GM23338 (cell line): ENCODE results near the gene CABP4. TPM values are rescaled to one million over a fixed set of nuclear protein-coding genes. Genes with fewer than 3 reads are reported as not detected.
A peak's percentile ranks its signal among the peaks of the same experiment; 100 is the strongest.

ENCODE experiments used
- ATAC-seq: fragments of 200-7000 bp; cut with Tn5 transposase; 3 replicates; pipeline ENCODE4 v1.9.1; 2020
- DNase-seq: peaks from one replicate; pipeline ENCODE4 v3.0.0-alpha.2; 2015; ENCODE audit warnings: low spot score
- H2AFZ ChIP-seq: fragments of 200-600 bp; sonication (generic); 2 replicates; pipeline ENCODE4 v1.8.0; 2016; ENCODE audit warnings: antibody characterized with exemption, mild to moderate bottlenecking, moderate library complexity
- H3F3A ChIP-seq: fragments of 200-600 bp; sonication (generic); replicated peaks from 2 replicates; pipeline ENCODE4 v1.8.0; 2017; ENCODE audit warnings: antibody characterized with exemption, mixed run types, low read depth
- H3K27ac ChIP-seq: fragments of 200-600 bp; sonication (generic); 2 replicates; pipeline ENCODE4 v1.6.1; 2016; ENCODE audit warnings: low read depth
- H3K27me3 ChIP-seq: fragments of 200-600 bp; sonication (generic); 2 replicates; pipeline ENCODE4 v1.8.0; 2016; ENCODE audit warnings: mild to moderate bottlenecking, mixed run types, moderate library complexity; ENCODE audit not compliant: insufficient read depth
- H3K36me3 ChIP-seq: fragments of 200-600 bp; sonication (generic); 2 replicates; pipeline ENCODE4 v1.8.0; 2016; ENCODE audit warnings: mild to moderate bottlenecking; ENCODE audit not compliant: insufficient read depth
- H3K4me1 ChIP-seq: fragments of 200-600 bp; sonication (generic); 2 replicates; pipeline ENCODE4 v1.8.0; 2016; ENCODE audit warnings: mild to moderate bottlenecking, moderate library complexity; ENCODE audit not compliant: insufficient read depth
- H3K4me2 ChIP-seq: fragments of 200-600 bp; sonication (generic); 2 replicates; pipeline ENCODE4 v1.7.1; 2017; ENCODE audit warnings: mixed run types
- H3K4me3 ChIP-seq: fragments of 200-600 bp; sonication (generic); 2 replicates; pipeline ENCODE4 v1.6.1; 2016; ENCODE audit warnings: mixed run types
- H3K79me2 ChIP-seq: fragments of 200-600 bp; sonication (generic); replicated peaks from 2 replicates; pipeline ENCODE4 v1.8.0; 2017; ENCODE audit warnings: mild to moderate bottlenecking; ENCODE audit not compliant: insufficient read depth
- H3K9me2 ChIP-seq: fragments of 200-600 bp; sonication (generic); 2 replicates; pipeline ENCODE4 v1.8.0; 2017; ENCODE audit not compliant: insufficient read depth
- H4K20me1 ChIP-seq: fragments of 200-600 bp; sonication (generic); replicated peaks from 2 replicates; pipeline ENCODE4 v1.8.0; 2017; ENCODE audit warnings: mild to moderate bottlenecking; ENCODE audit not compliant: insufficient read depth
- H3K27ac Mint-ChIP-seq: 2 replicates; pipeline ENCODE4 v1.8.0; 2020; ENCODE audit warnings: inconsistent platforms, mild to moderate bottlenecking, moderate library complexity, mixed read lengths
- H3K27me3 Mint-ChIP-seq: 3 replicates; pipeline ENCODE4 v1.8.0; 2022; ENCODE audit warnings: low read depth, mild to moderate bottlenecking, moderate library complexity, mixed read lengths, inconsistent platforms; ENCODE audit not compliant: insufficient read depth, poor library complexity
- H3K36me3 Mint-ChIP-seq: 3 replicates; pipeline ENCODE4 v1.8.0; 2021; ENCODE audit warnings: low read depth, mild to moderate bottlenecking, inconsistent platforms, moderate library complexity, mixed read lengths
- H3K4me1 Mint-ChIP-seq: 3 replicates; pipeline ENCODE4 v1.8.0; 2020; ENCODE audit warnings: mild to moderate bottlenecking, inconsistent platforms, mixed read lengths
- H3K4me3 Mint-ChIP-seq: 3 replicates; pipeline ENCODE4 v1.8.0; 2021; ENCODE audit warnings: moderate library complexity, mild to moderate bottlenecking, inconsistent platforms, mixed read lengths
- H3K9me3 Mint-ChIP-seq: 3 replicates; pipeline ENCODE4 v1.8.0; 2020; ENCODE audit warnings: moderate library complexity, mild to moderate bottlenecking, inconsistent platforms, mixed read lengths
- CREB1 ChIP-seq: fragments of 250-450 bp; sonication (Bioruptor Pico); IDR thresholded peaks from 2 replicates; pipeline ENCODE4 v1.5.0; 2020; ENCODE audit warnings: low read depth, mild to moderate bottlenecking, moderate library complexity
- CTCF ChIP-seq, 2 experiments: fragments of 200-600 bp in 1 of 2; sonication (generic) in 1 of 2; conservative IDR thresholded peaks; 2 replicates each; pipeline versions ENCODE4 v1.5.1 to v1.6.1; 2016 to 2017; ENCODE audit warnings: antibody characterized with exemption in 2 of 2, low read depth in 2 of 2, mild to moderate bottlenecking in 2 of 2, moderate library complexity in 1 of 2
- ETS1 ChIP-seq: IDR thresholded peaks from 2 replicates; pipeline ENCODE4 v1.6.1; 2016; ENCODE audit warnings: antibody characterized with exemption
- EZH2 ChIP-seq: fragments of 200-600 bp; sonication (generic); IDR thresholded peaks from one replicate; pipeline ENCODE4 v1.8.0; 2017; ENCODE audit warnings: antibody characterized with exemption, mild to moderate bottlenecking, low read depth; ENCODE audit not compliant: unreplicated experiment
- EZH2phosphoT487 ChIP-seq: fragments of 200-600 bp; sonication (generic); IDR thresholded peaks from one replicate; pipeline ENCODE4 v1.8.1; 2018; ENCODE audit warnings: antibody characterized with exemption; ENCODE audit not compliant: unreplicated experiment
- JUNB ChIP-seq: IDR thresholded peaks from one replicate; pipeline ENCODE4 v1.6.1; 2016; ENCODE audit warnings: antibody characterized with exemption; ENCODE audit not compliant: unreplicated experiment
- NANOG ChIP-seq: IDR thresholded peaks from 2 replicates; pipeline ENCODE4 v1.6.1; 2016; ENCODE audit warnings: antibody characterized with exemption, borderline replicate concordance
- POLR2AphosphoS5 ChIP-seq: IDR thresholded peaks from 2 replicates; pipeline ENCODE4 v1.6.1; 2016; ENCODE audit warnings: antibody characterized with exemption, low read depth
- REST ChIP-seq: IDR thresholded peaks from one replicate; pipeline ENCODE4 v1.6.1; 2018; ENCODE audit warnings: antibody characterized with exemption; ENCODE audit not compliant: unreplicated experiment
- STAT1 ChIP-seq: IDR thresholded peaks from one replicate; pipeline ENCODE4 v1.6.1; 2016; ENCODE audit warnings: antibody characterized with exemption; ENCODE audit not compliant: unreplicated experiment
- ZNF114 ChIP-seq: fragments of 250-450 bp; sonication (Bioruptor Pico); IDR thresholded peaks from 2 replicates; pipeline ENCODE4 v1.5.0; 2020; ENCODE audit warnings: mild to moderate bottlenecking, moderate library complexity
- ZNF331 ChIP-seq: fragments of 250-450 bp; sonication (Bioruptor Pico); IDR thresholded peaks from 2 replicates; pipeline ENCODE4 v1.5.0; 2020; ENCODE audit warnings: low read depth, mild to moderate bottlenecking, moderate library complexity
- ZNF462 ChIP-seq: fragments of 250-450 bp; sonication (Bioruptor Pico); IDR thresholded peaks from 2 replicates; pipeline ENCODE4 v1.5.0; 2020; ENCODE audit warnings: mild to moderate bottlenecking, moderate library complexity
- polyA plus RNA-seq: library from polyadenylated mRNA; unstranded; fragments of >200 nt; fragmentation: Nextera tagmentation; extraction: Ambion mirVana; gene quantifications from 2 replicates; pipeline ENCODE4 v1.2.1, GENCODE V29; 2016
- total RNA-seq: library from RNA; depleted of rRNA; stranded (reverse); fragments of >200 nt; shearing (Covaris generic); gene quantifications from 2 replicates; pipeline ENCODE4 v1.2.3, GENCODE V29; 2014

The CABP4 gene
- total and polyA plus RNA-seq, 2 experiments from 2014 or later, result 0.28 TPM; not detected in 1

- Mint-ChIP-seq H3K4me1 (peaks cover 23% of the 10 kb centered on the region), H3K4me3 (peak overlapping the region; percentile 52; the same call in 2 of the 3 replicates), H3K9me3 (no peaks in the 10 kb centered on the region; the same call in 2 of the 3 replicates), H3K36me3 (peaks cover 35% of the 10 kb centered on the region), H3K27ac (peak overlapping the region; percentile 94), H3K27me3 (peaks cover 13% of the 10 kb centered on the region)
- Histone ChIP-seq H3K27ac (peak overlapping the region; percentile 96), H3K27me3 (no peaks in the 10 kb centered on the region), H3K4me1 (peaks cover 14% of the 10 kb centered on the region), H3K4me3 (peak overlapping the region; percentile 44), H3K36me3 (0 out of 2 replicates have a peak, but pooled peaks cover 3% of the 10 kb centered on the region), H3K9me2 (no peaks in the 10 kb centered on the region), H4K20me1 (no peaks in the 10 kb centered on the region), H3K4me2 (peak overlapping the region; percentile 60; the same call in 1 of the 2 replicates), H3F3A (0 out of 2 replicates have a peak, but pooled peaks cover 12% of the 10 kb centered on the region), H2AFZ (no peak overlapping the region), H3K79me2 (no peaks in the 10 kb centered on the region)
- ATAC-seq, result peak; percentile 76
- peak; percentile 86 for DNase-seq
- no peak for TF ChIP-seq REST
- TF ChIP-seq NANOG, result no peak
- no peak for TF ChIP-seq ZNF114 (CRISPR knock-in tag)
- TF ChIP-seq STAT1, result no peak
- TF ChIP-seq EZH2, result no peak
- TF ChIP-seq JUNB, result no peak
- TF ChIP-seq ZNF331, result peak; percentile 52
- no peak for TF ChIP-seq EZH2phosphoT487
- TF ChIP-seq CREB1, result peak; percentile 64
- no peak for TF ChIP-seq POLR2AphosphoS5
- 0 out of 2 replicates have a peak, but pooled peaks have one; percentile 25 for TF ChIP-seq ZNF462 (CRISPR knock-in tag)
- TF ChIP-seq CTCF (conservative IDR thresholded peaks at IDR 0.05; ENCODE audit: low read depth in 2 of 2), result no peak
- no peak for TF ChIP-seq ETS1
Measured at GRCh38 chr11:67436459-67437081, 18.6 kb upstream of the CABP4 start.
